ENCODE results near the gene SIGLEC11. TPM values are rescaled to one million over a fixed set of nuclear protein-coding genes. Genes with fewer than 3 reads are reported as not detected.

SIGLEC11 gene
- total and polyA plus RNA-seq, 4 donors = 0.49 to 8.9 (median 3.3) TPM

GRCh38 chr19:49956115-49956495 is 4.9 kb downstream of the SIGLEC11 start:
- no peak overlapping the region for H3K27ac ChIP-seq (ENCODE audit: low read depth in 1 of 2, low read length in 2 of 2)
- no peaks in the 10 kb centered on the region for H3K27me3 ChIP-seq (ENCODE audit: control insufficient read depth in 4 of 4, insufficient read depth in 4 of 4, low read length in 3 of 4)
- H3K36me3 ChIP-seq (ENCODE audit: control insufficient read depth in 4 of 4, insufficient read depth in 3 of 4, low read depth in 1 of 4, low read length in 3 of 4) = no peaks in the 10 kb centered on the region
- no peak overlapping the region for H3K9ac ChIP-seq (ENCODE audit: low read depth in 1 of 2, low read length in 2 of 2)
- H3K4me3 ChIP-seq (ENCODE audit: low read depth in 1 of 3, low read length in 3 of 3) = no peak overlapping the region
- H3K4me1 ChIP-seq (ENCODE audit: control insufficient read depth in 4 of 4, insufficient read depth in 4 of 4, low read length in 3 of 4) = peaks cover 0 to 18% (median 18%) of the 10 kb centered on the region in 4 donors
- no peaks in the 10 kb centered on the region for H3K9me3 ChIP-seq (ENCODE audit: control insufficient read depth in 4 of 4, low read length in 3 of 4)
- TF ChIP-seq JUND (IDR thresholded peaks at IDR 0.05) = no peak
- TF ChIP-seq RXRA (IDR thresholded peaks at IDR 0.05) = no peak
- TF ChIP-seq HNF4A (conservative IDR thresholded peaks at IDR 0.05) = no peak
- TF ChIP-seq CTCF (IDR thresholded peaks at IDR 0.05; ENCODE audit: low read depth, low read length, missing input control) = no peak
- 68% methylated on average over 9 of the region's 9 CpGs for WGBS
- no peak for DNase-seq (ENCODE audit: low spot score)

GRCh38 chr19:49954933-49955332 is 6.0 kb downstream of the SIGLEC11 start:
- TF ChIP-seq NR2F2 (IDR thresholded peaks at IDR 0.05) = no peak
- no peak for TF ChIP-seq FOXA2 (IDR thresholded peaks at IDR 0.05)
- no peak for TF ChIP-seq HNF4G (IDR thresholded peaks at IDR 0.05)
- no peak for TF ChIP-seq RAD21 (IDR thresholded peaks at IDR 0.05)
- TF ChIP-seq TAF1 (conservative IDR thresholded peaks at IDR 0.05) = no peak
- no peak for TF ChIP-seq YY1 (IDR thresholded peaks at IDR 0.05)
- no peak for TF ChIP-seq HNF4A (conservative IDR thresholded peaks at IDR 0.05)
- no peak for TF ChIP-seq CTCF (IDR thresholded peaks at IDR 0.05; ENCODE audit: low read depth, low read length, missing input control)
- no peak for TF ChIP-seq MAX (IDR thresholded peaks at IDR 0.05)
- TF ChIP-seq REST (IDR thresholded peaks at IDR 0.05) = no peak
- TF ChIP-seq SP1 (IDR thresholded peaks at IDR 0.05) = no peak
- Histone ChIP-seq H3K4me3 (ENCODE audit: low read depth in 1 of 3, low read length in 3 of 3) (no peak overlapping the region), H3K36me3 (ENCODE audit: control insufficient read depth in 4 of 4, insufficient read depth in 3 of 4, low read depth in 1 of 4, low read length in 3 of 4) (no peaks in the 10 kb centered on the region), H3K4me1 (ENCODE audit: control insufficient read depth in 4 of 4, insufficient read depth in 4 of 4, low read length in 3 of 4) (peaks cover 0 to 18% (median 18%) of the 10 kb centered on the region in 4 donors), H3K27ac (ENCODE audit: low read depth in 1 of 2, low read length in 2 of 2) (no peak overlapping the region), H3K27me3 (ENCODE audit: control insufficient read depth in 4 of 4, insufficient read depth in 4 of 4, low read length in 3 of 4) (no peaks in the 10 kb centered on the region), H3K9ac (ENCODE audit: low read depth in 1 of 2, low read length in 2 of 2) (no peak overlapping the region), H3K9me3 (ENCODE audit: control insufficient read depth in 4 of 4, low read length in 3 of 4) (no peaks in the 10 kb centered on the region)
- 66% methylated on average over 11 of the region's 11 CpGs for WGBS
- DNase-seq (ENCODE audit: low spot score) = no peak

Measured in liver (tissue), 9 donors.